Activated CD4-positive, alpha-beta T cell treated with anti-CD3 and anti-CD28 coated beads for 4 hours (primary cell): ENCODE data around the gene KLHL33.
"Not testable (repeated sequence)": the region's sequence is repeated elsewhere in the genome, so short reads cannot be mapped to it uniquely, and the experiment has no call there.

Experiments used
- DNase-seq, 2 donors: peaks; one replicate each; pipeline ENCODE4 v3.0.0-alpha.2; 2020

The KLHL33 gene

DNA sequence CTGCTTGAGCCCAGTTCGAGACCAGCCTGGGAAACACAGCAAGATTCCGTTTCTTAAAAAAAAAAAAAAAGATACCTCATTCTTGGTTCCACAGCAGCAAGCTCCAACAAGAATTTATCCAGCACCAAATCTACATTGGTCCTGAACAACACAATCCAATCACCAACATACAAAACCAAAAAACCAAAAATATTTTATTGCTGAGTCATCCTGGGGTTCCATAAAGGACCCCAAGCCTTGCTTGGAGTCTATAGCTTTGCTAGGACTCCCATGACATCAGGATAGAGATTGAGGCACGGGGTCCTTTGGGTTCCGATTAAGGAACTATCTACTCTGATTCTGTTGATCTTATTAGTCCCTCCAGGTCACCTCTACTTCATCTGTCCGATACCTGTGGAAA is 10.9 kb upstream of the KLHL33 start:
- no peak for DNase-seq

DNA sequence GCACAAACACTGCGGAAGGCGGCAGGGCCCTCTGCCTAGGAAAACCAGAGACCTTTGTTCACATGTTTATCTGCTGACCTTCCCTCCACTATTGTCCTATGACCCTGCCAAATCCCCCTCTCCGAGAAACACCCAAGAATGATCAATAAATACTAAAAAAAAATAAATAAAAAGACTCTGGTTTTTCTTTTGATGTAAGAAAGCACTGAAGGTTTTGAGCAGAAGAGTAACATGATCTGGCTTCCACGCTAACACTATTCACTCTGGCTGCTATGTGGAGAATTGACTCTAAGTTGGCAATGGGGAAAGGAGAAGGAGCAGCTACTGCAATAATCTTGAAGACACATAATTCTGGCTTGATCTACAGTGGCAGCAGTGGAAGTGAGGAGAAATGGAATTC is 7.7 kb upstream of the KLHL33 start:
- not testable (repeated sequence) for DNase-seq

DNA sequence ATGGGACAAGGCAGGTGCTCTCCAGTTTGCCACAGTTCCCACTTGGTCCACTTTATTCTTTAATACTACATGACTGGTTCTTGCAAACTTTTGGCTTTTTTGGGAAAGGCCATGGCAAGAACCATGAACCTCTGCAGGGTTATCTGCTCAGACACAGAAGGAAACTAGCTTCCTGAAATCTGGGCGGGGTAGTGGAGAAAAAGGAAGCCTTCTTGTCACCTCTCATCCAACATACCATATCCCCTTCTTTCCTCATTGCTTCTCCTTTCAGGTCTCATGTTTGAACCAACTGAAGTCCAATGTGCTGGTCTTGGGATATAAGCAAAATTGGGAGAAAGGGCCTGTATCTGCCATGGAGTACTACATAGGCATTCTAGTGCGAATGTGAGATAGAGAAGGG is 5.5 kb upstream of the KLHL33 start:
- DNase-seq = no peak

DNA sequence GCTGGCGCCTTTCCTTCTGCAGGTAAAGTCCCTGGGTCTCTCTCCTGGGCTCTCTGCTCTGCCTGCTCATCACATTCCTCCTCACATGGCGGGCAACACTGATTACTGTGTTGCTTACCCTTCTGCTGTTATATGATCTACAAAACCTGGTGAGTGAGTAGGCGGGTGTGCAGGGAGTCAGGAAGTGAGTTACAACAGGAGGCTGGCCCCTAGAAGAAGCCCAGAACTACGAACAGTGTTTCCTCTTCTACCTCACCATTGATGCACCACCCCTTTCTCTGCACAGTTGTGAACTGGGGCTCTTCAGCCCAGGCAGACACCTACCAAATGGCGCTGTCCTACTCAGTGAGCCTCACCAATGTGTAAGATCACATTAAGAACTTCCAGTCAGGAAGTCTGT is 4.9 kb upstream of the KLHL33 start:
- DNase-seq = peak; percentile 13 to 20

DNA sequence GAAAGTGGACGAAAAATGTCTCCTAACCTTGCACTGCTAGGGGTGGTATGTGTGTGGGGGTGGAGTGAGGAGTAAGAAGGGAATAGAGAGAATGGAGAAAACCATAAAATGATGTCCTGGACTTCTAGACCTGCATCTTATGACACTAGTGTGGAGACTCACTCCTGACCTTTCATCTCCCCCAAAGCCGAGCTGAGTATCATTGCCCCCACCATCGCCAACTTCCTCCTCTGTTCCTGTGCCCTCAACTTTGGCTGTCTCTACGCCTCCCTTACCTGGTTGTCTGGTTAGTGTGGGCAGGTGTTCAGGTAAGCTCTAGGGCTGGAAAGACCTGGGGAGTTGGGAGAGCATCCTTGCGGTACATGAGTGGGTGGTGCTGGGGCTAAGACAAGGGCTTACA is 4.5 kb upstream of the KLHL33 start:
- DNase-seq = no peak

DNA sequence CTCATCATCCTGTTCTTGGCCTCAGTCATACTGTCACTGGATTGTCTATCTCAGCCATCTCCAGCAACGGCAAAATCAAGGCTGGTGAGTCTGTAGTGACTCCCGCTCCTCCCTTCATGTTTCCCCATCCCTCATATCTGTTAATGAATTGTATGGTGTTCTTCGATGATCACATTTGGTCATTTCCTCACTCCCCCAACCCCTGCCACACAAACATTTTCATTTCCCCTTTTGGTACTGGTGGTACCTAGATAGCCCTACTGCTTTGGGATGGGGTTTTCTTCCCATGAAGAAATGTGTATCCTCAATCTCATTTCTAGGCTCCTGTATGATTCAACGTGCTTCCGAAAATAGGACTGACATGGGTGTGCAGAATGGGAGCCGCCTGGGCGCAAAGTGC is 2.7 kb upstream of the KLHL33 start:
- no peak for DNase-seq

DNA sequence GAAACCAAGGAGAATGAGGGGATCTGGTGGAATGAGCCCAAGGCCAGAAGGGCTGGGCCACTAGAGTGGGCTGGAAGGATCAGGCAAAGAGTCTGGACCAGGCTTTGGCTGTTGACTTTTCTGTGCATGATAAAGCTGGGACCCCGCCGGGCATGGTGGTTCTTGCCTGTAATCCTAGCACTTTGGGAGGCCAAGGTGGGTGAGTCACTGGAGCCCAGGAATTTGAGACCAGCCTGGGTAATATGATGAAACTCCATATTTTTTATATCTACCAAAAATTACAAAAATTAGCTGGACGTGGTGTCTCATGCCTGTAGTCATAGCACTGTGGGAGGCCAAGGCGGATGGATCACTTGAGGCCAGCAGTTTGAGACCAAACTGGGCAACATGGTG is 393 bp upstream of the KLHL33 start:
- no peak for DNase-seq

DNA sequence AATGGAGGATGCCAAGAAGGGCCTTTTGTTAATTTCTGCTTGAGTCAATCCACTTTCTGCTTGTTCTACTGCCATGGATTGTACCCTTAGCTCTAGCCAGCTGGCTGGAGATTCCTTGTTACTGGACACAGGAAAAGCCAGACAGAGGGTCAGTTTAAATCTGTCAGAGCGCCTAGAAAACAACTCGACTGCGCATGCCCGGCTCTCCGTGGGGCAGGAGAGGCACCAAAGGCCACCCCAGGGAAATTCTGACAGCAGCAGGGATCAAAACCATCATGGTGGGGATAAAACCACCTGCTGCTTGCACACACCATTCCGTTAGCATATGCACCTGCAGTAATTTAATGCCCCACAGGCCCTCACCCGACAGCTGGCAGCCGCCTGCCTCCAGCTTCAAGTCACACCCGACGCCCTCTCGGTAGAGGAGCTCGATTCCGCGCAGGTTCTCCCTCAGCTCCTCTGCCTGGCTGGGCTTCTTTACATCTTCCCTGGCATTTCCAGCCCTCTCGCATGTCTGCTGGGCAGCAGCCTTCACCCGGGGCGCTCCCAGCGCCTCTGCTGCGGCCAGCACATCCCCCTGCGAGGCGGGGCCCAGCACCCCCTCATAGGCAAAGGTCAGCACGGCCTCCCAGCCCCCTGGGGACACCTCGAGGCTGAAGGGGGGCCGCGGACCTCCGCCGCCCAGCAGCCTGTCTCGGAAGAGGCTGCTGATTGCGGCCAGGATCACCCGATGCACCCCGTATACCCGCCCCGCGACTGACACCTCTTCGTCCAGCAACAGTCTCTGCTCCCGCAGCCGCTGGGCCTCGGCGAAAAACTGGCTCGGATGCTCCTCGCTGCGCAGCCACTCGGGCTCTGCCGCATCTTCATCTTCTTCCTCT is 1.0 kb downstream of the KLHL33 start:
- no peak for DNase-seq

DNA sequence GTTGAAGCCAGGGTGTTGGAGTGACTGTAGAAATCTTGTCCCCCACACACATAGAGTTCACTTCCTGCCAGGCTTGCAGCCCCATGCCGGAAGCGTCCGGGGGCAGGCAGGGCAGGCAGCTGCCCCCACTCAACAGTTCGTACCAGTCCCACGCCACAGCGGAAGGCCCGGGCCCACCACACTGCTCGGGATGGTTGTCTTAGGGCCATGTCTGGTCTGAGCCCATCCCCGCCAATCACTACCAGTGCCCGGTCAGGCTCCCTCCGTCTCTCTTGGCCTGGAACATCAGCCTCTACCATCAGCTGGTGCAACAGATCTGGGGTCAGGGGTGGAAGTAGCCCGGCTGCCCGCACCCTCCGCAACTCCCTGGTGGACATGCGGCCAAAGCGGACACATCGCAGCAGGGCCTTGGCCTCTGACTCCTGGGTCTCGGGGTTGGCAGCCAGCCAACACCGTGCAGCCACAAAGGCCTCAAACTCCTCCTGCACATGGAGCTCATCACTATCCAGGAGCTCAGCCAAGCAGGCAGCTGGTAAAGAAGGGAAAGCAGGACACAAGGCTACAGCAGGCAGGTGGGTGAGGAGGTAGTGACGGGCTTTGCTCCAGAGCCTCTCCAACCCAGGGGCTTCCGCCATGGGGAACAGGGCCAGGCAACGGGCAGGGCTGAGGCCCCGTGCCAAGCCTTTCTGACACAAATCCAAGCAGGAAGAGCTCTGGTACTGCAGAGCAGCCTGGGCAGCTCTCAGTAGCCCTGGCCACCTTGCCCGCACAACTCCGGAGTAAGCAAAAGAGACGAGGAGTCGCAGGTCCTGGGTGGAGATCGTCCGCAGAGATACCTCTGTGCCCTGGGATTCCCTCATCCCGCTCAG is 5.9 kb downstream of the KLHL33 start:
- no peak for DNase-seq

DNA sequence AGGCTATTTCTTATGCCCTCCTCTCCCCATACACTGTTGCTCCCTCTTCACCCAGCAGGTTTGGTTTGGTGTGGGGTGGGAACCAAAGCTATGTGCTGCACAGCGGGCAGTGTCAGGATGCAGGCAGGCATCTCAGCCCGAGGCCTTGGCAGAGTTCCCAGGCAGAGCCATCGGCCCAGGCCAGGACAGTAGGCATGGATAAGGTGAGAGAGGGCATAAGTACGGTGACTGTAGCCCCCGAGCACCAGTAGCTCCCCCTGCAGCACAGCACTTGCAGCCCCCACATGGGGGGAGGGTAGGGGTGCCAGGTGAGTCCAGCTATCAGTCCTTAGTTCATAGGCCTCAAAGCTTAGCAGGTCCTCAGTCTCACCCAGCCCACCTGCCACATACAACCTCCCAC is 7.2 kb downstream of the KLHL33 start:
- no peak for DNase-seq

DNA sequence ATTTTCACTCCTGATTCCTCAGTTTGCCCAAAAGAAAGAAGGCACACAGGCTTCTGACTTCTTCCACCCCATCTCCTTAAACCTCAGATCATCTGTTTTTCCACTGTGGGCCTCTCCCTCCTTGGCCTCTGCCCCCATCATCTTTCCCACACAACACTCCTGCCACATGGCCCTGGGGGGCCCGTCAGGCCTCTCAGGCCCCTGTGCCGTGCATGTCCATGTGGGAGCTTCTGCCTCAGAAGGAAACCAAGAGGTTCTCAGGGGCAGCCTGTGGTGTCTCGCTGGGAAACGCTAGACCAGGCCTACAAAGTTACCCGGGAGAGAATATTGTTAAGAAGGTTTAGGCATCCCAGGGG is 8.0 kb downstream of the KLHL33 start:
- DNase-seq = no peak

DNA sequence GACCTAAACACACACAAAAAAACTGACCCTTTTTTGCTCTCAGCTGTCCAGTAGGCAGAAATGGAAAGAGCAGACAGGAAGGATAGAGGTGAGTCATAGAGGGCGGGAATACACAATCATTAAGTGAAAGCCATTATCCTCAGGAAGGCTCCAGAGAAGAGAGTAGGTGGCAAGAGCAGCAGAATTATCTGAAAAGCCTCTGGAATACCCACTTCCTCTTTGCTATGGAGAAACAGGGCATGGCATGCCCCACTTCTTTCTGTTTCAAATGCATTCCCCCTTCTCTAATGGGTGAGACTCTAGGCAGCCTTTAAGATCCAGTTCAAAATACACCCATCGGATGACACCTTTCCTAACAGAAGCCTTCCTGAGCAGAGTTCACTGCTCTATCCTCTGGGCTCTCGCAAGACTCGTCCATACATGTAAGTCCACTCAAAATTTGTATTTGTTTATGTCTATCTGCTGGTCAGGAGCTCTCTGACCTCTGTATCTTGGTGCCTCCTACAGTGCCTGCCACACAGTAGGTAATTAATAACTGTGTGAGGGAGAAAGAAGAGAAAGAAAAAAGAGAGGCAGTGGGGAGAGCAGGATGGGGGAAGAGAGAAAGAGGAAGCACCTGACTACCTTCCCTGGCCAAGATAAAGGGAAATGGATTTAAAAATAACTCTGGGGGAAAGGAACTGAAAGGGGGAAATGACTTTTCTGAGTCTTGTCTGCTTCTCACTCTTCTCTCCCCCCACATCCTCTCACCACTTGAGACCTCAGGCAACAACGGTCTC is 8.5 kb downstream of the KLHL33 start:
- no peak for DNase-seq

DNA sequence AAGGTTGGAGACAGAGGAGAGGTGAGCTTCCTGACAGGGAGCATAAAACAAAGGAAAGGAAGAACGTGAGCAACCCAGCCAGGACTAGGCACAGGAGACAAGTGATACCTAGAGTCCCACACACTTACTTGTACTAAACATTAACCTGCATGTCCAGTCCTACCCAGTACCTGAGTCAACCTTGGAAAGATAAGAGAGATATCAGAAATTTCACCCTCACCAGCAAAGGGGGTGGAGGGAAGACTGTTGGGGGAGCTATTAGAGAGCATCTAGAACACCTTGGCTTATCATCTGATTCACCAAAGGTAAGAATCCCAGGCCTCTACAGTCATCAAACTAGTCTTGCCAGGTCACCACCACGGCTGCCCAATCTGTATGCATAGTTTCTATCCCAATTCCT is 11.1 kb downstream of the KLHL33 start:
- no peak for DNase-seq

DNA sequence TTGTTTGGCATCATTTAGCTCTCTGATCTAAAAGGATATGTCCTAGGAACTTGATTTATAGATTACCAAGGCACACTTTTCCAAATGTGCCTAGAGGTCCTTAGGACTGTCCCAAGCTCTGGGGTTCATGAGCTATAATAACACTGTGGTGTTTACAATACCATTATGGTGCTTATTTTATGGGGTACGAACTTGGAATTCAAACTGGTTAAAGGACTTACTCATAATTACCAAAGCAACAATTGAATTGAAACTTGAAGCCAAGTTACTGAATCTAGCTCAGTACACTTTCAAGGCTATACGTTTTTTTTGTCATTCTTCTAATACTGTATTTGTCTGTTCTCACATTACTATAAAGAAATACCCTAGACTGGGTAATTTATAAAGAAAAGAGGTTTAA is 13.1 kb downstream of the KLHL33 start:
- DNase-seq = no peak

DNA sequence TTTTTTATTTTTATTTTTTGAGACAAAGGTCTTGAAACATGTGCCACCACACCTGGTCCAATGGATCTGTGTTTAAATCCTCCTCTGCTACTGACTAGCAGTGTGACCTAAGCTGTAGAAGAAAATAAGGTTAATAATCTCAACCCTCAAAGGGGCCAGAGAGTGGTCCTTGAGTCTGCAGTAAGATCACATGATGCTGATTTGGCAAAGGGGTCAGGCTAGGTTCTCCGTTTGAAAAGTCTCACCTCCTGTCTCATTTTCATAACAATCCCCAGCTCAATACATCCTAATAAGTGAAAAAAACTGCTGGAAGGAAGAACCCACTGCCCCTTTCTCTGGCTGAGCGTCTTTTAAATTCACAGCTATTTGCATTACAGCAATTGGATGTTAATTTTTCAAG is 14.7 kb downstream of the KLHL33 start:
- DNase-seq = no peak

DNA sequence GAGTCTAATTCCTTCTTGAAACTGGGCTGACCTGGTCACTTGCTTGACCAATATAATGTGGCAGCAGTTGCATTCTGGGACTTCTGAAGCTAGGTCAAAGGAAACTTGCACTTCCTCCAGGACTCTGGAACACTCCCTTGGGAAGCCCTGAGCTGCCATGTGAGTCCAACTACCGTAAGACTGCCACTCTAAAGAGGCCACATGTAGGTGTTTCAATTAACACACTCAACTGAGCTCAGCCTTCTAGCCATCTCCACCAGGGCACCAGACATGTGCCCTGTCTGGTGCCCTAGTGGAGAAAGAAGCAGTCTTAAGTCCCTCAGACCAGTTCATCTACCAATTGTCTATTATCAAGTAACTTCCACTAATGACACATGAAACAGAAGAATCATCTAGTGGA is 16.5 kb downstream of the KLHL33 start:
- no peak for DNase-seq

DNA sequence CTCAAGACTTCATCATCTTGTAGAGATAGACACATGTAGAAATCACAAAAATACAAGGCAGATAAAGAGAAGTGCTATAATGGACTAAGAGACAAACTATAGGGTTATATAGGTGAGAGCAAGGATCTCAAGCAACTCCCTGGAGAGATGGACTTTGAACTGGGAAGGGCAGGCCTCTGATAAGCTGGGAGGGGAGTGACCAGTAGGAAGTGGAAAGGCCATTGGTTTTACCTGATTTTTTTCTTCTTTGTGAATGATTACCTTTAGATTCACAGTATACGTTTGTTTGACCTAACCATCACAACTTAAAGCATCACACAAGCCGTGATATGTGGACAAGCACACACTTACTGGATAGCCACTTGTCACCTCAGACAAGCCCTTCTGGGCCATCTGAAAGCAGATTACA is 17.5 kb downstream of the KLHL33 start:
- DNase-seq = no peak

DNA sequence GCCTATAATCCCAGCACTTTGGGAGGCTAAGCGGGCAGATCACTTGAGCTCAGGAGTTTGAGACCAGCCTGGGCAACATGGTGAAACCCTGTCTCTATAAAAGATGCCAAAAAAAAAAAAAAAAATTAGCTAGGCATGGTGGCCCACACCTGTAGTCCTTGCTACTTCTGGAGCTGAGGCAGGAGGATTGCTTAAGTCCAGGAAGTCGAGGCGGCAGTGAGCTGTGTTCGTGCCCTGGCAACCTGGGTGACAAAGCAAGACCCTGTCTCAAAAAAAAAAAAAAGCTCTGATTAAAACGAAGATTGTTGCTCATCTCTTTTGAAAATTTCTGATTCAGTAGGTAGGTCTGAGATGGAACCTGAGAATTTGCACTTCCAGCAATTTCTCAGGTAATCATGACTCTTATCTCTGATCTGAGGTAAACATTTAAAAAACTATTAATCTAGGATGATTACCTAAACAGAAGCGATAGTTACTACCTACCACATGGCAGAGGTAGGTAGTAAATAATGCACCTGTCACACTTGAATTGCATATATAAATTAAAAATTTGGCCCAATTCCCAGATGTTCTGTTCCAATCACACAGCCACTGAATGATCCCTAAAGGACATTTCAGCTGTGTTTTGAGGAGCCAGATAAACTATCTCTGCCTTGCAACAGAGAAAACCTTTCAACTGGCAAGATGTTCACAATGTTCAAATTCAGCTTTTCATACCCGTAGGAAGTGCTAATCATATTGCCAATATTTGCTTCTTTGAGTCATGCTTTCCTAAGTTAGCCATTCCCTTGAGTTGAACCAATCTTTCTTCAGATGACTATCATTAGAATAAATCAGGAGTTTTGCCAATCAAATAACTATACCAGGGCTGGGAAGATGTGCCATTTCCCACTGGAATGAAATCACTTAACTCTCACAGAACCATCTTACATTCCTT is 18.4 kb downstream of the KLHL33 start:
- no peak for DNase-seq

DNA sequence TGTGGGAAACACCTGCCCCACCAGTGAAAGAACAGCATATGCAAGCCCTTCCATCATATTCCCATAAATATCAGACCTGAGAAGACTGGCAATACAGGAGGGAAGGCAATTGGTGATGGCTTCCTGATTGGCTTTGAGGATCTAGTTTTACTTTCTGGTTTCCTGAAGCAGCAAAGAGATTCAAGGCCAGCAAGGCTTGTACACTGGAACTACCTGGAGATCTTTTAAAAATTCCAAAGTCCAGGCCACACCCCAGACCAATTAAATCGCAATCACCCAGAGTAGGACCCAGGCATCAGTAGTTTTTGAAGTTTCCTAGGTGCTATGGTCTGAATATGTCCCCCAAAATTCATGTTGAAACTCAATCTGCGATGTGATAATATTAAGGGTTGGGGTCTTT is 19.7 kb downstream of the KLHL33 start:
- no peak for DNase-seq

DNA sequence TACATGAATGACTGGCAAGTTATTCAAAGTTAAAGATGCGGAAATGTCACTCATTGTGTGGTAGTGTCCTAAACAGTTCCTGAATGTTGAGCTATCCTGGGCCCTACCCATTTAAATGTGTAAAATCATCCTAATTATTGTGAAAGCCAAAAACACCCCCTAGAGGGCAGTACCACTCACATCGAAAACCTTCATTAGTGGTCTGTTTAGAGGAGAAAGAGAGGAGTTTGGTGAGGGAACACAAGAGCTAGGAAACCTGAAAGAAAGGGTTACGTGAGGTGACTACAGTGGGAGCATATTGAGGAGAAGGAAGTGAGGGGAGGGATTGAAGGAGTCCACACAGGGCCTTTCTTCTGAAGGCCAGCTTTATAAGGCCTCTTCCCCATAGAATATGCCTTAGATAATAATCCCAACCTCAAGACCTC is 20.2 kb downstream of the KLHL33 start:
- peak; percentile 18 to 49 for DNase-seq

DNA sequence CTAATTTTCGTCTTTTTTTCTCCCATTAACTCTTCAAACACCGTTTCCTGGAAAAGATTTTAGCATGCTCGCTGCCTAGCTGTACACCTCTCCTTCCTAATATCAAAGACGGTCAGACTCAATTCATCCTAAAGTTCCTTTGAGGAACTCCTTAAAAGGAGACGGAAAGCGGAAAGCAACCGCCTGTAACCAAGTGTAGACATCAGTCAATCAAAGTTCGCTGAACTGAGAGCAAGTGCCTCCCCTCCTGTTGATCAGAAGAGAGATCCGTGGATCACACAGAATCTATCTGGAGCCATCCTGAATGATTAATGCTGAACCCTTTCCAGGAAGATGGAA is 22.3 kb downstream of the KLHL33 start:
- peak in 1 of 2 donors; percentile 16 for DNase-seq
